GM12874 (cell line): ENCODE data around the gene RXRA.

ENCODE experiments used
- CTCF ChIP-seq: IDR thresholded peaks from 2 replicates; pipeline ENCODE4 v1.5.1; 2011; ENCODE audit warnings: low read depth, mild to moderate bottlenecking, control low read depth, low read length, moderate library complexity; ENCODE audit not compliant: insufficient read depth

The RXRA gene

GRCh38 chr9:134320868-134321471 lies 5.3 kb upstream of the RXRA start:
- no peak for TF ChIP-seq CTCF

DNA sequence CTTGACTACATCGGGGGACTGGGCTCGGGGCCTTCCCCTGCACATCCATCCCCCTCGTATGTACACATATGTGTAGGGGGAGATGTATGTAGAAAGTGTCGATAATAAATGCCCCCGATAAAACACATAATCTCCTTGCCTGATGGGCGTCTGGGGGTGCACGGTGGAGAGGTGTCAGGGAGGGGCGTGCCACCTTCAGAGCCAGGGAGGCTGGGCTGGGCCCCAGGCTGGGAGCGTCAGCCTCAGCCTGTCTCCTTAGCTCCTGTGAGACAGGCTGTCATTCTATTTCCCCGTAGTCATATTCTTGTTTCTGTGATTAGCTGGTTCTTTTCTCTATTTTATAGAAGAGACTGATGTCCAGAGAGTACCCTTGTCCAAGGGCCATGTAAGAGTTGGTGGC lies 4.7 kb upstream of the RXRA start:
- TF ChIP-seq CTCF = no peak

DNA sequence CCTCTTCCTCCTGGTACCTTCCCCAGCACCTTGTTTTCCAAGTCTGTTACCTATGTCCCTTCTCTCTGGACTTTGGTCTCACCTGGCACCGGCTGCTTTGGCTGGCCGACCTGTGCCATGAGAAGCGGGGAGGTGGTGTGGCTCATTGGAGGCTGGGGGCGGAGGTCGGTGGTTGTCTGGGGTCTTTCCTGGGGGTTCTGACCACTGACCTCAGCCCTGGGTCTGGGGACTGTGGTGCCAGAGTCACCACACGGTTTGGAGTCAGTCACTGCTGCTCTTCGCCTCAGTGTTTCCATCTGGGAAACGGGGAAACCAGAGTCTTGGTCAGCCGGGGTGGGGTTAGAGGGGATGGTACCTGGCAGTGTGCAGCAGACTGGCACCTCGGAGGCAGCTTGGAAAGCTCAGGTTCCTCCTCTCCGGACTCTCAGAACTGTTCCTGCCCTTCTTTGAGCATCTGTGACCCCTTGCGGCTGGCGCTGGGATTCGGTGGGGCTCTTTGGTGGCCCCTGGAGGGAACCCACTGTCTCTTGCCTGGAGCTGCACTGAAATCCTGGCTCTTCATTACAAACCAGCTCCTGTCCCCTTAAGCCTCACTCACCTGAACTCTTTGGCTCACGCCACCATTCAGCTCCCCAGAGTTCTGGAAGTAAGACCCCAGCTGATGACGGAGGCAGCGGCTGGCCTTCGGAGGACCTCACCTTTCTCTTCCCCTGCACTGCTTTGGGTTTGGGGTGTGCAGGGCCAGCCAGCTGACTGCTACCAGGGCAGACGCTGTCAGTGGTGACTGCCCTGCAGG lies 4.1 kb upstream of the RXRA start:
- no peak for TF ChIP-seq CTCF

DNA sequence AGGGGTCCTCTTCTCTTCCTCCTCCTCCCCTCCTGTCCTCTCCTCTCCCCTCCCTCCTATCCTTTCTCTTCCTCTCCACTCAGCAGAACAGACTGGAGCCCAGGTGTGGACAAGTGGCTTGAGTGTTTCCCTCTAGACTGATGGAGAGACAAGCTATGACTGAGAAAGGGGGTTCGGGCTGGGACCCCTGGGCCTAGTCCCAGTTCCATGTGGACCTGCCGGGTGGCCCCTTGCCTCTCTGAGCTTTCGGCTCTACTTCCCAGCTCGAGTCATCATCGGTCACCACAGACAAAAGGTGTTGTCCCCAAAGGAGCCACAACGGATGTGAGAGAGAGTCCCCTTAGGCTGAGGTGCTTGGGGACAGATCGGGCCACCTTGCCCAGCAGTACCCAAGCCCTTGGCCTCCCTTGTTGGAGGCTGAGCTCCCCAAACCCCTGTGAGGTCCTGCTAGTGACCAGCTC lies 3.4 kb upstream of the RXRA start:
- no peak for TF ChIP-seq CTCF

- TF ChIP-seq CTCF = no peak
Measured at GRCh38 chr9:134323741-134324358, 2.4 kb upstream of the RXRA start.

- no peak for TF ChIP-seq CTCF
Measured at GRCh38 chr9:134324359-134325095, 1.7 kb upstream of the RXRA start.

GRCh38 chr9:134325096-134325812 lies 1.0 kb upstream of the RXRA start:
- TF ChIP-seq CTCF = no peak
